SJSA1 (cell line): ENCODE measurements around the gene SH3D21. TPM values are rescaled to one million over a fixed set of nuclear protein-coding genes. Genes with fewer than 3 reads are reported as not detected.

Experiments
- DNase-seq, 2 experiments: peaks; one replicate each; pipeline ENCODE4 v3.0.0-alpha.2; 2015 to 2020; ENCODE audit warnings: low spot score in 2 of 2, low read depth in 1 of 2
- H3K27ac ChIP-seq: fragments of 250-450 bp; sonication (Bioruptor Pico); 2 replicates; pipeline ENCODE4 v1.5.1; 2020; ENCODE audit warnings: mild to moderate bottlenecking, moderate library complexity
- H3K27me3 ChIP-seq: fragments of 250-450 bp; sonication (Bioruptor Pico); replicated peaks from 2 replicates; pipeline ENCODE4 v1.5.1; 2020; ENCODE audit warnings: mild to moderate bottlenecking, moderate library complexity
- H3K36me3 ChIP-seq: fragments of 250-450 bp; sonication (Bioruptor Pico); 2 replicates; pipeline ENCODE4 v1.5.1; 2020; ENCODE audit warnings: mild to moderate bottlenecking
- H3K4me1 ChIP-seq: fragments of 250-450 bp; sonication (Bioruptor Pico); replicated peaks from 2 replicates; pipeline ENCODE4 v1.6.1; 2021; ENCODE audit warnings: mild to moderate bottlenecking
- H3K4me3 ChIP-seq: fragments of 250-450 bp; sonication (Bioruptor Pico); 2 replicates; pipeline ENCODE4 v1.5.1; 2020; ENCODE audit warnings: mild to moderate bottlenecking
- H3K9me3 ChIP-seq: fragments of 250-450 bp; sonication (Bioruptor Pico); replicated peaks from 2 replicates; pipeline ENCODE4 v1.5.1; 2020; ENCODE audit warnings: mild to moderate bottlenecking
- total RNA-seq: library from RNA; depleted of rRNA; stranded (reverse); fragments of >200 nt; shearing (Covaris generic); gene quantifications from 2 replicates; pipeline ENCODE4 v1.2.3, GENCODE V29; 2014; rRNA removed

SH3D21 gene
- 0.78 and 1.5 TPM in 2 replicates for total RNA-seq

DNA sequence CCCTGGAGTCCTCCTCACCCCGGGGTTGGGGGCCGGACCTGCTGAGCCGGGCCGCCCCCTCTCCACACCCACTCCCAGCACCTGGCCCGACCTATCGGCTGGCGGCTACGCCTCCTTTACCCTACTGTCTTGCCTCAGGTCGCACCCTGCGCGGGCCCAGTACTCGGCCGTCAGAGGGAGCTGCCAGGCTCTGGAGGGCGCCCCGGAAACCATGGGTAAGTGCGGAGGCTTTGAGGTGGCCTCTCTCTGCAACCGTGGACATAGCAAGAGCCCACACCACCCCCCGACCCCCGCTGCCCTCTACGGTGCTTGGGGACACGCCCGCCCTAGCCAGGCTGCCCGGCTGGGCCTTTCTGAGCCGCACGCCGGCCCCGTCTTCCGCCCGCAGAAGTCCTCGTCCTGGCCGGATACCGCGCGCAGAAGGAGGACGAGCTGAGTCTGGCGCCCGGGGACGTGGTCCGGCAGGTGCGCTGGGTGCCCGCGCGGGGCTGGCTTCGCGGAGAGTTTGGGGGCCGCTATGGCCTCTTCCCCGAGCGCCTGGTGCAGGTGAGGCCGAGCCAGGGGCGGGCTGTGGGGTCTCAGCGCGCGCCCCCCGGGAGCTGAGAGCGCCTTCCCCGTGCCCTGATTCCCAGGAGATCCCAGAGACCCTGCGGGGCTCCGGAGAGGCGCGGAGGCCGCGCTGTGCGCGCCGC is at the start of gene SH3D21:
SH3D21 (plus strand) TSS at position 159 of the 692 bp plus-strand sequence; CDS start at position 212, 53 bp downstream.
- peaks cover 17% of the 10 kb centered on the region for H3K4me1 ChIP-seq
- peak within 1 kb of the TSS; percentile 45 for H3K4me3 ChIP-seq
- no peak for DNase-seq
- H3K27ac ChIP-seq: no peak within 1 kb of the TSS
- H3K36me3 ChIP-seq: peaks cover 49% of the 10 kb centered on the region
- no peaks in the 10 kb centered on the region for H3K27me3 ChIP-seq
- H3K9me3 ChIP-seq: no peaks in the 10 kb centered on the region; the same call in 1 of the 2 replicates

DNA sequence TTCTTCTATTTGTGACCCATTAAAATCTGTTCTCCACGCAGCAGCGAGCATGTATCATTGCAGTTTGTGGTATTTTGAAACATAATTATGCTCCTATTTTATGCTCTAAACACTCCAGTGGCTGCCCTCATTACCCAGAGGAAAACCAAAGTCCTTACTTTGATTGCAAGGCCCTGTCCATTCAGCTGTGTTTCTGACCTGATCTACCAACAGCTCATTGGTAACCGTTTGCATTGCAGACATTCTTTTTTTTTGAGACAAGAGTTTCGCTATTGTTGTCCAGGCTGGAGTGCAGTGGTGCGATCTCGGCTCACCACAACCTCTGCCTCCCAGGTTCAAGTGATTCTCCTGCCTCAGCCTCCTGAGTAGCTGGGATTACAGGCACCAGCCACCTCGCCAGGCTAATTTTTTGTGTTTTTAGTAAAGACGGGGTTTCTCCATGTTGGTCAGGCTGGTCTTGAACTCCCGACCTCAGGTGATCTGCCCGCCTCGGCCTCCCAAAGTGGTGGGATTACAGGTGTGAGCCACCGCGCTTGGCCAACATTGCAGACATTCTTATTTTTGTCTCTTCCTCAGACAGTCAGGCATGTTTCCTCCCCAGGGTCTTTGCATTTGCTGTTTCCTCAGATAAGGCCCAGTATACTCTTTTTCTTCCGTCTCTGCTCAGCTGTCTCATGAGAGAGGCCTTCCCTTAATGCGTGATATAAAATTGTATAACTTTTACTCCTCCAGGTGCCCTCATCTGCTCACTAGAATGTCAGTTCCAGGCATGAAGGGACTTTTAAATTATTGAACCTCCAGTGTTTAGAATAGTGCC is 49.4 kb upstream of the SH3D21 start:
- peaks cover 73% of the 10 kb centered on the region for H3K36me3 ChIP-seq
- no peak overlapping the region for H3K27ac ChIP-seq
- no peaks in the 10 kb centered on the region for H3K9me3 ChIP-seq
- no peak for DNase-seq
- peaks cover 5% of the 10 kb centered on the region; the same call in 1 of the 2 replicates for H3K4me1 ChIP-seq
- no peaks in the 10 kb centered on the region; the same call in 1 of the 2 replicates for H3K27me3 ChIP-seq
- H3K4me3 ChIP-seq: no peak overlapping the region

DNA sequence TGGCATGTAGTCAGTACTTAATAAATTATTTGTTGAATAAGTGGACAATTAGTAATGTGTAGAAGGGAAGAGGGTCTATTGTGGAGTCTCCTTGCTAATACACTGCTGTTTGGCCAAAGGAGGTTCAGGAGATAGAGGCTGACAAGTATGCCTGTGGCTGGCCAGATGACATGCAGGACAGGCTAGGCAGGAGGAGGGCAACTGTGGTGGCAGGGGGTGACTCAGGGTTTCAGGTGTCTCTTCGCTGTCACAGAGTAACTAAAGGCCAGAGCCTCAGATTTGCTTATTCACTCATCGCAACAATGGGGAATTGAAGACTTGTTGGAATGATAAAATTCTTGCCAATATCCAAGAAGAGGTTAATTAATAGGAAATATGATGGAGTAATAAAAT is 48.8 kb upstream of the SH3D21 start:
- H3K27me3 ChIP-seq: no peaks in the 10 kb centered on the region; the same call in 1 of the 2 replicates
- no peak overlapping the region for H3K27ac ChIP-seq
- H3K9me3 ChIP-seq: no peaks in the 10 kb centered on the region
- no peak overlapping the region for H3K4me3 ChIP-seq
- no peak for DNase-seq
- peaks cover 77% of the 10 kb centered on the region for H3K36me3 ChIP-seq
- H3K4me1 ChIP-seq: peaks cover 5% of the 10 kb centered on the region; the same call in 1 of the 2 replicates

DNA sequence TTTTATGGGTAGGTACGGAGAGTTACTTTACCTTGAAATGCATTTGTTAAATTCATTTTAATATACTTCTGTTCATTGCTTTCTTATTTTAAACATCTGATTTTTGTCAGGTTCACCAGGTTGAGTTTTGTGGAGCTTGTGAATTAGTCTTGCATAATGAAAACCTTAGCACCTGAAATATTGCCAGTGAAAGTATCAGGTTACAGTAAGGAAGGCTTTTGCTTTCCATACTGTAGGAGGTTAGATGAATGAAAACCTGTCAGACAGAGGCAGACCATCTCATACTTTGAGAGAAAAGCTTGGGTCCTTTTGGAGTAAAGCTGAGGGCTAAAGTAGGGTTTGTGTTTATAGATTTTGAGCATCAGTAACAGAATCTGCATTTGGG is 47.2 kb upstream of the SH3D21 start:
- Histone ChIP-seq H3K4me1 (no peaks in the 10 kb centered on the region), H3K27me3 (no peaks in the 10 kb centered on the region), H3K27ac (no peak overlapping the region), H3K4me3 (no peak overlapping the region), H3K36me3 (peaks cover 81% of the 10 kb centered on the region), H3K9me3 (no peaks in the 10 kb centered on the region)
- DNase-seq: no peak

DNA sequence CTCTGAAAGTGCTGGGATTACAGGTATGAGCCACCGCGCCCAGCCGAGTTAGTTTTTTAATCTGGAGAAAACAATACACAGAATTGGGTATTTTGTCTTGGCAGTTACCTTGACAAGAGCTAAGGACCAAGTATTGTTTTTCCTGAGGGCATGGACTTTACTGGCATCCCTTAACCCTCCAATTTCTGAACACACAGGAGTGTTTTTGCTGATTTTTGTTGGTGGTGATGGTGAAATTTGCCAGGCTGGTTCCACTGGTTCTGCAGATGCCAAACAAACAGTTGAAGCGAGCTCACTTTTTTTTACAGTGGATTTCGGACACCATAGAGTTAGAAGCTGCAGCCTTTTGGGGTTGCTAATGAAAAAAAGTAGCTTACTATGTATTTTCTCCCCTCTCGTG is 37.2 kb upstream of the SH3D21 start:
- no peaks in the 10 kb centered on the region for H3K27me3 ChIP-seq
- DNase-seq: no peak
- H3K4me3 ChIP-seq: no peak overlapping the region
- no peaks in the 10 kb centered on the region for H3K4me1 ChIP-seq
- H3K27ac ChIP-seq: no peak overlapping the region
- no peaks in the 10 kb centered on the region for H3K9me3 ChIP-seq
- peaks cover 74% of the 10 kb centered on the region for H3K36me3 ChIP-seq

DNA sequence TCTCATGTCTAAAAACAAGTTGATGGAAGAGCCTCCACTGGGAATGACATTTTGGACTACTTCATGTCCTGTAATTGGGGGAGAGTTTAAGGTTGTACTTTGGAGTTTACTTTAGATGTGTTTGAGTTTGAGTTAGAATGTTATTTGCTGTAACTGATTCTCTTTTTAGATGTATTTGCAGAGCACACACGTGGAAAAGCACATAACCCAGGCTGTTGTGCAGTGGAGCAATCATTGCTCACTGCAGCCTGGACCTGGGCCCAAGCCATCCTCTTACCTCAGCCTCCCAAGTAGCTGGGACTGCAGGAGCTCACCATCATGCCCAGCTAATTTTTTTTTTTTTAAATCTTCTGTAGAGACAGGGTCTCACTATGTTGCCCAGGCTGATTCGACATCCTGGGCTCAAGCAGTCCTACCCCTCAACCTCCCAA is 36.7 kb upstream of the SH3D21 start:
- no peak for DNase-seq
- H3K27ac ChIP-seq: no peak overlapping the region
- H3K27me3 ChIP-seq: no peaks in the 10 kb centered on the region
- peaks cover 73% of the 10 kb centered on the region for H3K36me3 ChIP-seq
- H3K4me3 ChIP-seq: no peak overlapping the region
- no peaks in the 10 kb centered on the region for H3K4me1 ChIP-seq
- H3K9me3 ChIP-seq: no peaks in the 10 kb centered on the region

DNA sequence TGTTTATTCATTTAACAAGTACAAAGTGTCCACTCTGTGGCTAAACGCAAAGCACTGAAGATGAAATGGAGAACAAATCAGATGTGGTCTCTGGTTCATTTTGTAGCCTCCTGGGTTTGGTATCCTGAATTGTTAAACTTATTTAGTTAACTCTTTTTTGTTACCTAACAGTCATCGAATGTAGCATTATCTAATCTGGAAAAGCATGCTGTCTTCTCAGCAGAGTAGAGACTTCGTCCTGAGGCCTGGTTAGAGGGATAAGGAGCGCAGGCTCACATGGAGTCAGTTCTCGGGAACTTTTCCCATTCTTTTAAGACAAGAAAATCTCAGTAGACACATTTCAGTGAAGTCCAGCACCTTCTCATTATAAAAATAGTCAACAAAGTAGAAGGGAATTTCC is 33.1 kb upstream of the SH3D21 start:
- no peak overlapping the region for H3K4me3 ChIP-seq
- H3K4me1 ChIP-seq: no peaks in the 10 kb centered on the region
- H3K27me3 ChIP-seq: no peaks in the 10 kb centered on the region
- no peaks in the 10 kb centered on the region for H3K9me3 ChIP-seq
- H3K36me3 ChIP-seq: peaks cover 53% of the 10 kb centered on the region
- no peak overlapping the region for H3K27ac ChIP-seq
- DNase-seq: no peak

DNA sequence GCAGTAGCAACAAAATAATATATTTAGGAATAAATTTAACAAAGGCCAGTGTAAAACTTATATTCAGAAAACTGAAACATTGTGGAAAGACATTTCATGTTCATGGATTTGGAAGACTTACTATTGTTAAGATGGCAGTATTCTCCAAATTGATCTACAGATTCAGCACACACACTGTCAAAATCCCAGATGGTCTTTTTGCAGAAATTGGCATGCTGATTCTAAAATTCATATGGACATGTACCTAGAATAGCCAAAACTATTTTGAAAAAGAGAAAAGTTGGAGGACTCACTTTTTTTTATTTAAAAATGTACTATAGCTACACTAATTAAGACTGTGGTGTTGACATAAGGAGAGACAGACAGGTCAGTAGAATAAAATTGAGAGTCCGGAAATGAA is 32.0 kb upstream of the SH3D21 start:
- peaks cover 50% of the 10 kb centered on the region for H3K36me3 ChIP-seq
- H3K4me1 ChIP-seq: no peaks in the 10 kb centered on the region
- H3K4me3 ChIP-seq: no peak overlapping the region
- DNase-seq: no peak
- H3K27ac ChIP-seq: no peak overlapping the region
- H3K9me3 ChIP-seq: no peaks in the 10 kb centered on the region
- no peaks in the 10 kb centered on the region for H3K27me3 ChIP-seq

DNA sequence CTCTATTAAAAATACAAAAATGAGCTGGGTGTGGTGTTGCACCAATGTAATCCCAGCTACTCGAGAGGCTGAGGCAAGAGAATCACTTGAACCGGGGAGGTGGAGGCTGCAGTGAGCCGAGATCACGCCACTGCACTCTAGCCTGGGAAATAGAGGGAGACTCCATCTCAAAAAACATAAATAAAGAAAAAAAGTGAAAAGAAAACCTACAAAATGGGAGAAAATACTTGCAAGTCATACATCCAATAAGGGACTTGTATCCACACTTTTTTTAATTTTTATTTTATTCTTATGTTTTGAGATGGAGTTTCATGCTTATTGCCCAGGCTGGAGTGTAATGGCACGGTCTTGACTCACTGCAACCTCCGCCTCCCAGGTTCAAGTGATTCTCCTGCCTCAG is 29.5 kb upstream of the SH3D21 start:
- Histone ChIP-seq H3K4me1 (no peaks in the 10 kb centered on the region), H3K27me3 (no peaks in the 10 kb centered on the region)
- no peak for DNase-seq

DNA sequence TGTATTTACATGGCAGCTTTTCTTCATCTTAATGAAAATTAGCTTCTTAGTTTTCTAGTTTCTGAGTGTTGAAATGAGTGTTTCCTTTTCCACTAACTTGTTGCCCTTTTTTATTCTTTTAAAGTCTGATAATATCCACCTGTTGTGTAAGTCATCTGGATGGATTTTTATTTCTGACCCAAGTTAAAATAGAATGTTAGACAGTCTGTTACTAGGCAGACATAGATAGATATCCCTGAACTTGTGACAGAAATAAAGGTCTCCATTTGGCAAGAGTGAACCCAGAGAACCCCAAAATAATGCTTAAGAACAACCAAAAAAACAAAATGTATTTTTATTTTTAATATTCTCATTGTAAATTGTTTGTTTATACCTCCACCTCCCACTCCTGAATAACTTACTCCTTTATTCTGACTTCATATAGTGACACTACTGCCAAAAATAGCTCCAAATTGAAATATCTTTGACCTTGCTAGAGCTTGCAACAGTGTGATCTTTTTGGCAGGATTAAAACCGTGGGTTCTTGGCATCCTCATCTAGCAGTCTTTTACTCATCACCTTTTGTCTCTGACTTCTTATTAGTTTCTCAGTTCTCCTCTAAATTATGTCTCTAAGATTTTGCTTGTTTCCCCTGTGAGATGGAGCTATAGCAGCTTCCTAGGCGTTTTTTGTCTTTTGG is 26.9 kb upstream of the SH3D21 start:
- H3K27ac ChIP-seq: no peak overlapping the region

More for the DNA sequence above, 29.5 kb upstream of the SH3D21 start:
- no peak overlapping the region for H3K4me3 ChIP-seq
- peaks cover 45% of the 10 kb centered on the region for H3K36me3 ChIP-seq
- H3K27ac ChIP-seq: no peak overlapping the region
- no peaks in the 10 kb centered on the region for H3K9me3 ChIP-seq

DNA sequence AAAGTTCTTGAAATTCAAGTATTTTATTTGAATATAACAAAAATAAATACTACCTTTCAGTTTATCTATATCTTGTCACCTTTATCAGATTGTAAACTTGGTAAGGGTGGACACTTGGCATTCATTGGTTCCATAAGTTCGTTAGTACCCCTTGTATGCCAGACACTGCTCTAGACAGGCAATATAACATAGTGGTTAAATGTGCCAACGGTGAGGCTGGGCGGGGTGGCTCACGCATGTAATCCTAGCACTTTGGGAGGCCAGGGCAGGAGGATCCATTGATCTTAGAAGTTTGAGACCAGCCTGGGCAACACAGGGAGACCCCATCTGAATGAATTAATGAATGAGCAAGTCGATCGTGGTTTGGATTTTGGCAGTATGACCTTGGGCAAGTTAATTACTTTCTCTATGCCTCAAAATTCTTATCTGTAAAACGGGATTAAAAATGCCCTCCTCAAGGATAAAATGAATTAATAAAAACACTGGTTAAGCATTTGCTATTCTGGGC is 26.3 kb upstream of the SH3D21 start:
- H3K27ac ChIP-seq: no peak overlapping the region
- no peaks in the 10 kb centered on the region for H3K4me1 ChIP-seq

More for the DNA sequence above, 26.9 kb upstream of the SH3D21 start:
- Histone ChIP-seq H3K4me1 (no peaks in the 10 kb centered on the region), H3K36me3 (peaks cover 44% of the 10 kb centered on the region), H3K27me3 (no peaks in the 10 kb centered on the region), H3K4me3 (no peak overlapping the region), H3K9me3 (no peaks in the 10 kb centered on the region)
- no peak for DNase-seq

DNA sequence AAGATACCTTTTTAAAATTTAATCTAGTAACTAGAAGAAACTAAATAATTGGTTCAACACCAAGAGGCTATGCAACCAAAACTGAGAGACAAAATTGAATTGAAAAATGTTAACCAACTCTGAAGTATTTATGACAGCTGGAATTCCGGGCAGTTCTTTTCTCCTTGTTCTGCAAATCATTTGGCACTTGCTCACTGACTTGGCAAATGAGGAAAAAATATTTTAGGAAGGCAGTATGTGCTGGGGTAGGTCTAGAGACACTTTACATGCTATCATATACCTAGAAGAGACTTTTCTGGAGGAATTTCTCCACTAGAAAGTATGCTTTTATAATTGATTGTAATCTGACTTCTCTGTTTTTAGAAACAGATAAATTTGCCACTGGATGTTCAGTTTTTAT is 22.1 kb upstream of the SH3D21 start:
- no peaks in the 10 kb centered on the region for H3K4me1 ChIP-seq
- H3K9me3 ChIP-seq: no peaks in the 10 kb centered on the region
- H3K27ac ChIP-seq: no peak overlapping the region
- H3K27me3 ChIP-seq: no peaks in the 10 kb centered on the region
- H3K4me3 ChIP-seq: no peak overlapping the region
- peaks cover 80% of the 10 kb centered on the region for H3K36me3 ChIP-seq
- no peak for DNase-seq

More for the DNA sequence above, 26.3 kb upstream of the SH3D21 start:
- Histone ChIP-seq H3K9me3 (no peaks in the 10 kb centered on the region), H3K4me3 (no peak overlapping the region), H3K27me3 (no peaks in the 10 kb centered on the region), H3K36me3 (peaks cover 49% of the 10 kb centered on the region)
- DNase-seq: no peak

DNA sequence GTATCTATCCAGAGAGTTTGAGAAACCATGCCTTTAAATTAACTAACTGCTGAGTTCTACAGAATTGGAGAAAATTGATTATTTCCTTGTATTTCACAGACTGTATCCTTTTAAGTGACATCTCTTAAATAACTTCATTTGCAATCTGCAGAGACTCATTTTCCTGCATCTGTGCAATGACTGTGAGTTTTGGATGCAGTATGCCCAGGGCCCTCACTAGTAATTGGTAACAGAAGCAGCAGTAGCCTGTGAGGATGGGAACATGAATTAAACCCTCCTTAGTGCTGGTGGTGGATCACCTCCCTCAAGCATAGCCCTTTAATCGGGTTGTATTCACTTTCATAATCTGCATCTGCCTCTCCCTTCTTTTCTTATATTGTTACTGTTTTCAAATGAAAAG is 21.7 kb upstream of the SH3D21 start:
- no peaks in the 10 kb centered on the region for H3K9me3 ChIP-seq
- H3K27ac ChIP-seq: no peak overlapping the region
- no peak overlapping the region for H3K4me3 ChIP-seq
- DNase-seq: no peak
- no peaks in the 10 kb centered on the region for H3K4me1 ChIP-seq
- H3K36me3 ChIP-seq: peaks cover 80% of the 10 kb centered on the region
- no peaks in the 10 kb centered on the region for H3K27me3 ChIP-seq
